GM18858 (cell line): ENCODE data around the gene RPIA.
"Not testable (repeated sequence)": the region's sequence is repeated elsewhere in the genome, so short reads cannot be mapped to it uniquely, and the experiment has no call there.

Experiments used
- ATAC-seq: cut with Tn5 transposase; IDR thresholded peaks from one replicate; pipeline ENCODE4 v1.9.1; 2021; ENCODE audit not compliant: unreplicated experiment

The RPIA gene

DNA sequence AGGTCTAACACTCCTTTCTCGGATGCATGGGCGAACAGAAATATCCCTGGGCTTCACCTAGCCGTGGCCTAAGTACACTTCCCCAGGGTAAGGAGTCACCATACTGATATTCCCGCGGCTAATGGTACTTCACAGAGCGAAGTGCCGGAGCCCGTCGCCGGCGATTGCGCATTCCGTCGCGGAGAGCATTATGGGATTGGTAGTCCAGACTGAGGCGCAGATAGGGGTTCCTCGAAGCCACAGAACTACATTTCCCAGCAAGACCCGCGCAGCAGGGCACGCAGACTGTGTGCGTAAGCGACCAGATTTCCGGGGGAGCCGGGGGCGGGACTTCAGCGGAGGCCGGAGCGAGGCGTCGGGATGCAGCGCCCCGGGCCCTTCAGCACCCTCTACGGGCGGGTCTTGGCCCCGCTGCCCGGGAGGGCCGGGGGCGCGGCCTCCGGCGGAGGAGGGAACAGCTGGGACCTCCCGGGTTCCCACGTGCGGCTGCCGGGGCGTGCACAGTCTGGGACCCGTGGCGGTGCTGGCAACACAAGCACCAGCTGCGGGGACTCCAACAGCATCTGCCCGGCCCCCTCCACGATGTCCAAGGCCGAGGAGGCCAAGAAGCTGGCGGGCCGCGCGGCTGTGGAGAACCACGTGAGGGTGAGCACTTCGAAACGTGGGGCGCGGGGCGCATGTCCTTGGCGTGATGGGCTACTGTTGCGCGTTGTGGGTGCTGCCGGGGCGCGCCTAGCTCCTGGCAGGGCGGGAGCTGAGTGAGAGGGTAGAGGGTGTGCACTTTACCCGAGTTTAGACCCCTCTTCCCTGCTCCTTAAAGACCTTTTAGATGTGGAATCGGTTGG, at the start of gene RPIA:
Gene RPIA (plus strand): TSS at position 335 of the 845 bp plus-strand sequence. CDS start 26 bp downstream, at position 361.
- peak; percentile 98 for ATAC-seq

DNA sequence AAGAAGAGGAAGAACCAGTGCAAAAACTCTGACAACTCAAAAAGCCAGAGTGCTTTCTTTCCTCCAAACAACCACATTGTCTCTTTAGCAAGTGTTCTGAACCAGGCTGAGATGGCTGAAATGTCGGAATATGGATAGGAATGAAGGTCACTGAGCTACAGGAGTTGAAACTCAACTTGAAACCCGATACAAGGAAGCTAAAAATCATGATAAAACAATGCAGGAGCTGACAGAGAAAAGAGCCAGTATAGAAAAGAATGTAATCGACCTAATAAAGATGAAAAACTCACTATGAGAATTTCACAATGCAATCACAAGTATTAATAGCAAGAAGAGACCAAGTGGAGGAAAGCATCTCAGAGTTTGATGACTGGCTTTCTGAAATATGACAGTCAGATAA, 49.2 kb upstream of the RPIA start:
- ATAC-seq, result no peak

DNA sequence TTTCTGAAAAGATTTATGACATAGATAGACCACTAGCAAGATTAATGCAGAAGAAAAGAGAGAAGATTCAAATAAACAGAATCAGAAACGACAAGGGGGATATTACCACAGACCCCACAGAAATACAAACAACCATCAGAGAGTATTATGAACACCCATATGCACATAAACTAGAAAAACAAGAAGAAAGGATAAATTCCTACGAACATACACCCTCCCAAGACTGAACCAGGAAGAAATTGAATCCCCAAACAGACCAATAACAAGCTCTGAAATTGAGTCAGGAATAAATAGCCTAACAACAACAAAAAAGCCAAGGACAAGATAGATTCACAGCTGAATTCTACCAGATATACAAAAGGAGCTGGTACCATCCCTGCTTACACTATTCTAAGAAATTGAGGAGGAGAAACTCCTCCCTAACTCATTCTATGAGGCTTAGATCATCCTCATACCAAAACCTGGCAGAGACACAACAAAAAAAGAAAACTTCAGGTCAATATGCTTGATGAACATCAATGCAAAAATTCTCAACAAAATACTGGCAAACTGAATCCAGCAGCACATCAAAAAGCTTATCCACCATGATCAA, 46.1 kb upstream of the RPIA start:
- not testable (repeated sequence) for ATAC-seq

DNA sequence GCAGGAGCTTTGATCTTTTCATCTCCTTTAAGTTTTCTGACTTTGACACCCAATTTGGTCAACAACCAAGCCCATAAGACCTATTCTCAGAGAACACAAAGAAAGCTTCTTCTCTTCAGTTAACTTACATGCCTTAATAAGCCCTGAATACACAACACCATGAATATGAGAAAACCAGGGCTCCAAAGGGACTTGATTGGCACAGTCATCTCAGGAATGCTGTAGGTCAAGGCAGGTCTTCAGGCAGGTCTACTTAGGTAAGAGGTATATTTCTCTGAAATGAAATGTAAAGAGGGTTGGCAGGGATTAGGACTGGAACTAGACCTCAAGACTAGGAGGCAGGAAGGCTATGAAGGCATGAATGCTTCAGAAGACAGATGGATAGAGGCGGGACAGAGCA, 39.8 kb upstream of the RPIA start:
- no peak for ATAC-seq

DNA sequence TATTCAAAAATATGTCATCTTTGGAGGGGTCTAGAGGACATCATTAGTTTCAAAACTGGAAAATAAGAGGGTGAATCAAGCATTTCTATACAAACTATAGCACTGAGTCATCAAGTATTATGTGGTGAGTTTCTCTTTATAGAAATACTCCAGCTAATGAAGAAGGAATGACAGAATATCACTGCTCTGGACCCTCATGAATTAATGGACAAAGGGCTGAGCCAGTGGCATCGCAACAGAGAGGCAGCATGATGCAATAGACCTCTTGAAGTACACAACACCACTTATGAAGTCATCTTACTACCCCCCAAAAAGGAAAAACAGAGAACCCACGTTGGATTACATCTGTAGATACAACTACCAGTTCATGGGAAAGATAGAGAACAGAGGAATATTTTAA, 36.8 kb upstream of the RPIA start:
- no peak for ATAC-seq

DNA sequence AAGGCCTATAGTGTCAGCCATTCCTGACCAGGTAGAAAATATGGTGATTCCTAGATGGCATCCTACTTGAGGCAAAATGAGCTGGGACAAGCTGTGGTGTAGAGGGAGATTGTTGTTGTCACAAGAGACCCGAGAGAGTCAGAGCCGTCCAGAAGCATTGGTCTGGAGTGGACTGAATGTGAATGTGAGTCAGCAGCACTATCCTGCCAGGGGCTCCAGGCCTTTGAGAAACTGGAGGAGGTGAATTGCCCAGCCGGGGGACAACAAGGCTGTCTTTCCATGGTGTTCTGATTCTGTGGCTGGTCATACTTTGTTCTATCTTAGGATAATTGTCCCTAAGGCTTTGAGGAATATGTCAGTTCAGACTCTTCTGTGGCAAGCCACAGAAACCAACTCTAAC, 34.8 kb upstream of the RPIA start:
- no peak for ATAC-seq

DNA sequence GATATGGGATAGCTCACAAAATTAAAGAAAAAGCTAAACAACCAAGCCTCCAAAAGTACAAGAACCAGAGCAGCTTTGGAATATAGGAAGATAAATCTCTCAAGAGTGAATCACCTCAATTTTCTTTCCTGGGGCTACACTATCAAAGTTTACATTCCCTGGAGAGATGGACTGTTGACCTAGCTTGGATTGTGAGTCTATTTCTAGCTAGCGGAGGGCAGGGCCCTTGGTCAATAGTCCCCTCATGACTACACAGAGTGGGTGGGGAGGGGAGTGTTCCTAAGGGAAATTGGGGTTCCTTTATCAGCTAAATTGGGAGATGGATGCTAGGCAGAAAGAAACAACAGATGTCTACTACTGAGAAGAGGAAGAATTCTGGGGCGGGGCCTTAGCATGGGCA, 34.3 kb upstream of the RPIA start:
- no peak for ATAC-seq

DNA sequence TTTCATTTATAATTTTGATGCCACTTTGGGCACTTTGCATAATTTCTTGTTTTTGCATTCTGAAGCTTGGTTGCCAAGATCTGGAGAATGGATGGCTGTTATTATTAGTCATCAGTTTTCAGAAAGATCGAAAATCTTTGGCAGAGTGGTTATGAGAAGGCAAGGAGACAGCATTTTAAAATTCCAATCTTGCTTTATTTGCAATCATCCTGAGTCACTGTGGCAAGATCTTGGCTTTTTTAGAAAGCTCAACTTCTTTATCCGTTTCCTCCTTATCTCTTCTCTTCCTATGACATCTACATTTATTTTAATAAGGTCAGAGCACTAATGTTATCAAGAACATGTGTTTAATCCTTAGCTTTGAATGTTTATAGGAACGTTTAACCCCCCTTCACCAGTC, 33.1 kb upstream of the RPIA start:
- no peak for ATAC-seq

DNA sequence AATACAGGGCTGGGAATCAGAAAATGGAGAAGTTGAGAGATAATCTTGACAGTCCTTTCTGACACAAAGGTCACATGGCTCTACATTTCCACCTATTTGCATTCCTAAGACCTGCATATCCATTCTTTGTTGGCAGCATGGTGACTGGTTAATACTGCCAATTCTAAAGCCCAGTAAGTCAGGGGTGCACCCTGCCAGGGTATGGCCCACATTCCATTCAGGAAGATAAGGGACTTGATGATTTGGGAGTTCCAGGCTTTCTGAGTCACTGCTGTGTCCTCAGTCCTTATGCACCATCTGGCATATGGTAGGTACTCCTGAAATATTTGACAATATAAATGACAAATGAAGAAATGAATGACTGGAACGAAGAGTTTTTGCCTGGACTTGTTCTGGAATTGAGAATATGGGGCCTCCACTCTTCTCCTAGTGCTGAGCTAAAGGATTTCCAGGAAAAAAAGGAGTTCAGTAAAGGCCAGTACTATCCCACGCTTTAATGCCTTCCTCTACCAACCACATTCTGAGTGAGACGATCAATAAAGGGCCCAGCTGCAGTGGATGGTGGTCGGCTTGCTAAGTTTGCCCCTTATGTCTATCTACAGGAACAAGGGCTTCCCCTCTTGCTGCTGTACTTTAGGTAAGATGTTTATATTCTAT, 32.5 kb upstream of the RPIA start:
- no peak for ATAC-seq

DNA sequence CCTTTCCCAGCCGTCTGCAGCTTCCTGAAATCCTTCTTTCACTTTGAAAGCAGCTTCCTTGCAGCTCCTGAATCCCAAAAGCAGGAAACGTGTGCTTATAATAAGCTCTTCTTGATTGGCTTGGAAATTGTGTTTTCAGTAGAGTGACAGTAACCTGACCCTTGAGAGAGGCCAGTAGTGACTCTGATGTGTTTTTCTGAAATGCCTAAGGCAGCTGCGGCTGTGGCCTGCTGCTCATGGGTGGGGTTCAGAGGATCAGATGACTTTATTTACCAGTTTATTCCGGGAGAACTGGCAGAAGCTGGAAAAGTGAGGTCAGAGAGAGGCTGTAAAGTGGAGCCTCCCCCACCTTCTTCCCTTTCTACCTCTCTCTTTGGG, 31.9 kb upstream of the RPIA start:
- ATAC-seq, result no peak

DNA sequence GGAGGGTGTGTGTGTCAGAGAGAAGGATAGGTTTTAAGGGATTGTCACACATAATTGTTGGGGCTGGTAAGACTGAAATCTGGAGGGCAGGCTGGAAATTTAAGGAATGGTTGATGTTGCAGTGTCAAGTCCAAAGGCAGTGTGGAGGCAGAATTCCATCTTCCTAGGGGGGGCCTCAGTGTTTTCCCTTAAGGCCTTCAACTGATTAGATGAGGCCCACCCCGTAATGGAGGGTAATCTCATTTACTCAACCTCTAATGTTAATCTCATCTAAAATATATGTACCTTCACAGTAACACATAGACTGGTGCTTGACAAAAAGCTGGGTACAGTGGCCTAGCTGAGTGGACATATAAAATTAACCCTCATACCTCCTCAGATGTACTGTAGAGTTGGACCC, 30.9 kb upstream of the RPIA start:
- no peak for ATAC-seq

DNA sequence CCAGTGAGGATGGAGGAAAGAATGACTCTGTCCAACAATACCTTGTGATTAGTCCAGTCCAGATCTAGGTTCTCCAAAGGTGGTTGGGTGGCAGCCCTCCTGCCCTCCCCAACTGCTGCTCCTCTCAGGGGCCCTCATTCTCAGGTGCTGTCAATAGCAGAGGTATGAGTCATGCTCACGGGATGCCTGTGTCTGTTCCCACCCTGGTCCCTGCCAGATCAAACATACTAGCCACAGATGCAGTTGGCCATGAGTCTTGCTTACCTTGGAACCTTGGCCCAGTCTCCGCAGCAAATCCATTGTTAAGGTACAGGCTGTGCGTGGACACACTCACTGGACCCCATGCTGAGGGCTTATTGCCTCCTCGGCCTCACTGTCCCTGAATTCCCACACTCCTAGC, 24.9 kb upstream of the RPIA start:
- no peak for ATAC-seq

DNA sequence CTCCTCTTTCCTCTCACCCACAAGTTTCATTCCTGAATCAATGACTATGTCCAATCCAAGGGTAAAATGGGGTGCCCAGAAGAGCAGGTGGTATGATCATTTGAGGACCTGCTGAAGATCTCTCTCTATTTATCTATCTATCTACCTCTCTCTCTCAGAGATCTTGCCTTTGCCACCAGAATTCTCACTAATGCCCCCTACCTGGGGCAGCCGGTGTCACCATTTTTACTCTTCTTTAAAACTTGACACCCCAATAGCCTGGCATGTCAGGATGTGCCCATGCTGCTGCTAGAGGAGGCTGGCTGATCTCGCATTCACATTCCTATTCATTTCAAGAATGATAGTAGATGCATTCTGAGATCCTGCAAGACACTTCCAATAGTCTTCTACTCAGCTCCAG, 24.3 kb upstream of the RPIA start:
- no peak for ATAC-seq

DNA sequence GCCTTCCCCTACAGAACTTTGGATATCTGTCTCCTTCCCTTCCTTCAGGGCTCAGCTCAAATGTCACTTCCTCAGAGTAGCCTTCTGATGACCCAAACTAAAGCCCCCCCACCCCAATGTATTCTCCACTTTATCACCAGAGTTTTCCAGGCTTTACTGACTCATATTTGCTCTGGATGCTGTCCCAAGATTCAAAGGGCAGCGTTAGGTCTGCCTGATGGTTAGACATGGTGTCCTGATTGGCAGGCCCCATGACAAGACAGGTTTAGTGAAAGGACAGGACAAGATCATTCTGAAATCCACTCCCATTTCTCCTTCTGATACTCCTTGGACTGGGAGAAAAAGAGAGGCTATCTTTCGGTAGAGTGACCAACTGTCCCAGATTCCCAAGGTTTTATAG, 22.6 kb upstream of the RPIA start:
- no peak for ATAC-seq

DNA sequence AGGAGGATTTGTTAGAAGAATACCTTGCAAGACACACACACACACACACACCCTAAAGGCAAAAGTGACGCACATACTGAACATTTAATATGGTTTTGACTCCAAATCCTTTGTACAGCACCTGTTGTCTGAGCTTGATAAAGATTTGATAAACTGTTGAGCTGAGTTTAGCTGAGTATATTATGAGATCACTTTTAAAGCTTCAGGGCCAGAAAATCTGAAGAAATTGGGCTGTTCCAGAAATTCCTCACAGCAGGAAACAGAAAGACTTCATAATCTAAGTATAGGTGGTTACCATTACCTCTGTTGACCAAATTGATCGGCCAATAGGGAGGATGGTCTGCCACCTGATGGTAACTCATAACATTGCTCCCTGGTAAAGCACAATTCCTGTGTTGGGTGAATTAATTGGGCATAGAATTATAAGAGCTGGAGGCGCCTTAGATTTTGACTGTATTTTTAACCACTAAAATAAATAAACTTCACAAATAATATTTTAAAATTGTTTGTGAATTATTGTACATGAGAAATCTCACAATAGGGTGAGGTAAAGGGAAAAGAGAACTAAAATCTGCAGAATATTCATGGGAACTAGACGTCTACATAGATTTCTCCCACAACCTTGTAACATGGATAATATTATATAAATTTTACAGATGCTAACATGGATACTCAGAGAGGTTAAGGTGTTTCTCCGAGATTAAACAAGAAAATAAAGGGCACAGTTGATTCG, 21.8 kb upstream of the RPIA start:
- peak; percentile 87 for ATAC-seq

DNA sequence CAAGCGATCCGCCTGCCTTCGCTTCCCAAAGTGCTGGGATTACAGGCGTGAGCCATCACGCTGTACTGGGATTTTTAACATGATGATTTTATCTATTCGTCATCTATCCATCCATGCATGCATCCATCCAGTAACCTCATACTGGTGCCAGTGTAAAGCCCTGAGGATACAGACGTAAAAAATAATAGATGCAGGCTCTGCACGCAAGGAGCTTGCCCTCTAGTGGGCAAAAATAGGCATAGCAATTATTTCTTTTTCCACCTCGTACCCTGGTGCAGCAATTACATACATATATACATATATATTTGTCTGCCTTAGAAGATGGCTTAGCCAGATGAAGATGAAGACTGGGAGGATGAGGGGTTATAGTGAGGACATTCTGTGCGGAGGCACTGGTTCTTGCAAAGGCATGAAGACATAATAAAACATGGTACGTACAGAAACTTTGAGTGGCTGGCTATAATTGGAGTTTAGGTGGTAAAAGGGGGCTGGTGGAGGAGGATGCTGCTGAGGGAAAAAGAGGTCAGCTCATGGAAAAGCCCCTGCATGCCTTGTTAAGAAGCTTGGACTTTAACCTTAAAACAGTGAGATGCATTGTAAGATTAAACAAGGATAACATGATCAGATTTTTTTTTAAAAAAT, 19.6 kb upstream of the RPIA start:
- no peak for ATAC-seq

DNA sequence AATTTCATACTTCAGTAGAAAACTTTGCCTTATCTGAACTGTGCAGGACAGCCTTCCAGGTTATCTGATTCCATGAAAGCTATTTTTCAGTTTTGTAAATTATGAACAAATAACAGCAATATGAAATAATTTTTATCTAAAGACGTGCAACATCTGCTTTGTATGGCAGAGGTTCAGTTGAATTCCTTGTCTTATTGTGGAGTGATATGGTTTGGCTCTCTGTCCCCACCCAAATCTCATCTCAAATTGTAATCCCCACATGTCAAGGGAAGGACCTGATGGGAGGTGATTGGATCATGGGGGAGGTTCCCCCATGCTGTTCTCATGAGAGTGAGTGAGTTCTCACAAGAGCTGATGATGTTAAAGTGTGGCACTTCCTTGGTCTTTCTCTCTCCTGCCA, 18.1 kb upstream of the RPIA start:
- no peak for ATAC-seq

DNA sequence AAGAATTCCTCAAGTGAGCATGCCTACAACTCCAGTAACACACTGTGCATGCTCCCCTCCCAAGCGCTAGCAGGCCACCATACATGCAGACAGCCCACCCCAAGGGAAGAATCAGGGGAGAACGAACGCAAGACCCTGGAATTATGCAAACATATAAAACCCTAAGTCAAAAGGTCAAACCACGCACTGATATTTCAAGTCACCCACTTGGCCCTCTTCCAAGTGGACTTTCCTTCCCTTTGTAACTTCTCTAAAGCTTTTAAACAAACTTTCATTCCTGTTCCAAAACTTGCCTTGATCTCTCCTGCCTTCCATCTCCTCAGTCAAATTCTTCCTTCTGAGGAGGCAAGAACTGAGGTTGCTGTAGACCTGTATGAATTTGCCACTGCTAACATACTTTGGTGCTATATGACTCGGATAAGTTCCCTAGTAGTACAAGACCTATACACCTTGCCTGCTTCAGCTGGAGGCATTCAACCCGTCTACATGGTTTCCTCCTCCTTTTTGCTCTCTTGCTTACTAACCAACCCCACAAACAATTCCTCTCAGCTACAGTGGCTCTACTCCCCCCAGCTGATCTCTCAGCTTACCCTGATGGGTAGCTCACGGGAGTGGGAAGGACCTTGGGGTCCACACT, 11.1 kb upstream of the RPIA start:
- no peak for ATAC-seq

DNA sequence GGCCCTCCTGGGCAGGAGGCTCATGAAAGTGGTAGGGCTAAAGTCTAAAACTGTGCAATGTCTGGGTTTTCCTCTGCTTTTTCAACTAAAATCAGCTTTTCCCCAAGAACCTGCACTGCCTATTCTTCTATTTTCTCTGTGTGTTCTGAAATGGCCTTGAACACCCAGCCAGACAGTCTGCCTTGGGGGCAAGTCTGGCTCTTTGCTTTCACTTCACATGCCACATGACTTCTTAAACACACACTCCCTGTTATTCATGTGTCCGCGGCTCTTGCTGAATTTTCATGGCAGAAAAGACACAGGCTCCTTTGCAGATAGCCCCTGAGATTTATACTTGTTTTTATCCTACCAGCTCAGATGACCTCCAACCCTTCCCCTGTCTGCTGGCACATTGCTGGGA, 10.6 kb upstream of the RPIA start:
- no peak for ATAC-seq

DNA sequence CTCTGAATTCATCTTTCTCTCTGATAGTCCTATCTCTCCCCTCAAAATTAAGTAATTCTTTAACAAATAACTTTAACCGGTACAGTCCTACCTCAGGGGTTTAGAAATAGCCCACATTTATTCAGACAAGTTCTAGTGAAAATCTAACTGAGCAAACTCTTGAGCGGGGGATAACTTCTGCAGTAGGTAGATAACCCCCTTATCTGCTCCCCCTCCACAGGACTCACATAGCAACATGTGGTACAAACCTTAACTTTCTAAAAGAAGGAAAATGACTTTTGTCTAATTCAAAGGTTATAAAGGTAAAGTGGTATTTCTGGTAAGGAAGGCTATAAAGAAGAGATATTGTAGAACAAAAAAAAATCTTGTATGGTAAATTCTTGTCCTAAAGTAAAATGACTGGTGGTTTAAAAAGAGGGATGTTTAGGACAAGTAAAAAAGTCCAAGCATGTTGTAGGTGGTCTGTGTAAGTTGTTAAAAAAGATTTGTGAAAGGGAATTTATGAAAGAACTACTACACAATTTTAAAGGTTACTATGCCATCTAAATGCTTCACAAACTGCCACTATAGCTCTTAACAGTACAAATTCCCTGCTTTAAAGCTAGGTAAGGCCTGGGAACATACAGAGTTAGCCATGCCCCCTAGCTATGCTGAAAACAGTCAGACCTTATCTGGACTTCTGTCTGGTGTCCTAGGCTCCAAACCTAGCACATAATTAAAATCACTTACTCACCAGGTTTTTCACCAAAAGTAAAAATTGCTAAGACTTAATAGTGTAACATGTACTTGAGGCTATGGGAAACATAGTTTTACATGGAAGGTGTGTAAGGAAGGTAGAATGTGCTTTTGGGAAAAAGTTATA, 8.1 kb upstream of the RPIA start:
- ATAC-seq, result no peak
